Lower leg skin (tissue), 3 donors: Measurements from ENCODE around the gene RNF7.

Experiments
- CTCF ChIP-seq, 3 donors: fragments of 450-650 bp; IDR thresholded peaks; one replicate each; pipeline ENCODE4 v1.5.1; 2016; ENCODE audit warnings: antibody characterized with exemption in 3 of 3, mild to moderate bottlenecking in 3 of 3, moderate library complexity in 2 of 3
- POLR2A ChIP-seq, 2 donors: fragments of 450-650 bp; IDR thresholded peaks; one replicate each; pipeline ENCODE4 v1.6.1; 2016 to 2017; ENCODE audit warnings: antibody characterized with exemption in 2 of 2, mild to moderate bottlenecking in 1 of 2, moderate library complexity in 1 of 2

GRCh38 chr3:141699897-141700296 is 38.2 kb upstream of the RNF7 start:
- TF ChIP-seq CTCF (IDR thresholded peaks at IDR 0.05), result no peak
- TF ChIP-seq POLR2A (IDR thresholded peaks at IDR 0.05), result no peak
